WTC11 (cell line): ENCODE data around the gene RAI14. TPM values are rescaled to one million over a fixed set of nuclear protein-coding genes. Genes with fewer than 3 reads are reported as not detected.
A peak's percentile ranks its signal among the peaks of the same experiment; 100 is the strongest.

Experiments
- ATAC-seq: fragments of 200-7000 bp; cut with Tn5 transposase; 2 replicates; pipeline ENCODE4 v1.10.0; 2021; ENCODE audit warnings: mild to moderate bottlenecking, moderate library complexity
- CTCF ChIA-PET: fragments of 300-600 bp; sonication (Branson Sonifier 250); formaldehyde crosslinking; loops from one replicate; lab custom pipeline; 2021; ENCODE audit warnings: antibody characterized with exemption; lab: Charles Lee
- POLR2A ChIA-PET: fragments of 350-600 bp; sonication (Branson Sonifier 250); formaldehyde crosslinking; loops from one replicate; lab custom pipeline; 2021; ENCODE audit warnings: antibody characterized with exemption; lab: Charles Lee
- DNase-seq: peaks from one replicate; pipeline ENCODE4 v3.0.0; 2021; ENCODE audit warnings: low spot score
- H3K27ac Mint-ChIP-seq: 2 replicates; pipeline ENCODE4 v1.8.0; 2021; ENCODE audit warnings: mixed read lengths
- H3K27me3 Mint-ChIP-seq: 2 replicates; pipeline ENCODE4 v1.8.0; 2021; ENCODE audit warnings: low read depth, mild to moderate bottlenecking, moderate library complexity, mixed read lengths
- H3K36me3 Mint-ChIP-seq: 2 replicates; pipeline ENCODE4 v1.8.0; 2021; ENCODE audit warnings: mixed read lengths
- H3K4me1 Mint-ChIP-seq: 2 replicates; pipeline ENCODE4 v1.8.0; 2022; ENCODE audit warnings: mixed read lengths
- H3K4me3 Mint-ChIP-seq: 2 replicates; pipeline ENCODE4 v1.8.0; 2021; ENCODE audit warnings: mild to moderate bottlenecking, moderate library complexity, mixed read lengths
- H3K9me3 Mint-ChIP-seq: 2 replicates; pipeline ENCODE4 v1.8.0; 2021; ENCODE audit warnings: mixed read lengths
- AR ChIP-seq: fragments of 250-450 bp; sonication (Bioruptor Pico); IDR thresholded peaks from 2 replicates; pipeline ENCODE4 v1.9.0; 2021; ENCODE audit warnings: mild to moderate bottlenecking
- ARID4B ChIP-seq: sonication (generic); formaldehyde crosslinking; IDR thresholded peaks from 2 replicates; pipeline ENCODE4 v1.8.0; 2023; ENCODE audit warnings: missing genetic modification reagents, mild to moderate bottlenecking, borderline replicate concordance
- ATF1 ChIP-seq: sonication (generic); formaldehyde crosslinking; IDR thresholded peaks from 2 replicates; pipeline ENCODE4 v1.8.1; 2023; ENCODE audit warnings: mild to moderate bottlenecking, moderate library complexity, missing genetic modification reagents
- JUN ChIP-seq: sonication (generic); formaldehyde crosslinking; IDR thresholded peaks from 2 replicates; pipeline ENCODE4 v1.8.0; 2023; ENCODE audit warnings: mild to moderate bottlenecking, missing genetic modification reagents
- MXD4 ChIP-seq: fragments of 250-450 bp; sonication (Bioruptor Pico); IDR thresholded peaks from 2 replicates; pipeline ENCODE4 v1.8.0; 2021; ENCODE audit warnings: mild to moderate bottlenecking, moderate library complexity, borderline replicate concordance
- NFE2L1 ChIP-seq: sonication (generic); formaldehyde crosslinking; IDR thresholded peaks from 2 replicates; pipeline ENCODE4 v1.8.1; 2023; ENCODE audit warnings: missing genetic modification reagents
- NR1H2 ChIP-seq: sonication (generic); formaldehyde crosslinking; IDR thresholded peaks from 2 replicates; pipeline ENCODE4 v1.9.0; 2021; ENCODE audit warnings: mild to moderate bottlenecking, moderate library complexity, missing genetic modification reagents
- NR3C1 ChIP-seq: sonication (generic); formaldehyde crosslinking; conservative IDR thresholded peaks from 2 replicates; pipeline ENCODE4 v1.8.1; 2023; ENCODE audit warnings: low read depth, mild to moderate bottlenecking, missing genetic modification reagents
- PREB ChIP-seq: sonication (generic); formaldehyde crosslinking; IDR thresholded peaks from 2 replicates; pipeline ENCODE4 v1.8.1; 2022; ENCODE audit warnings: mild to moderate bottlenecking, missing genetic modification reagents, moderate library complexity, borderline replicate concordance
- PRRX2 ChIP-seq: fragments of 250-450 bp; sonication (Bioruptor Pico); IDR thresholded peaks from 2 replicates; pipeline ENCODE4 v1.8.0; 2021; ENCODE audit warnings: mild to moderate bottlenecking
- SMAD4 ChIP-seq: sonication (generic); formaldehyde crosslinking; IDR thresholded peaks from 2 replicates; pipeline ENCODE4 v1.8.0; 2022; ENCODE audit warnings: mild to moderate bottlenecking, missing genetic modification reagents
- SOX15 ChIP-seq: fragments of 250-450 bp; sonication (Bioruptor Pico); IDR thresholded peaks from 2 replicates; pipeline ENCODE4 v1.9.0; 2021; ENCODE audit warnings: mild to moderate bottlenecking
- TEAD1 ChIP-seq: sonication (generic); formaldehyde crosslinking; IDR thresholded peaks from 2 replicates; pipeline ENCODE4 v1.8.0; 2022; ENCODE audit warnings: mild to moderate bottlenecking, missing genetic modification reagents
- TEAD4 ChIP-seq: sonication (generic); formaldehyde crosslinking; IDR thresholded peaks from 2 replicates; pipeline ENCODE4 v1.8.0; 2022; ENCODE audit warnings: mild to moderate bottlenecking, missing genetic modification reagents
- ZBTB43 ChIP-seq: sonication (generic); formaldehyde crosslinking; IDR thresholded peaks from 2 replicates; pipeline ENCODE4 v1.8.1; 2023; ENCODE audit warnings: mild to moderate bottlenecking, missing genetic modification reagents
- ZNF138 ChIP-seq: sonication (generic); formaldehyde crosslinking; conservative IDR thresholded peaks from 2 replicates; pipeline ENCODE4 v1.8.1; 2022; ENCODE audit warnings: mild to moderate bottlenecking, moderate library complexity, missing genetic modification reagents
- ZNF396 ChIP-seq: fragments of 250-450 bp; sonication (Bioruptor Pico); IDR thresholded peaks from 2 replicates; pipeline ENCODE4 v1.8.0; 2021; ENCODE audit warnings: mild to moderate bottlenecking, moderate library complexity, borderline replicate concordance
- ZNF671 ChIP-seq: fragments of 250-450 bp; sonication (Bioruptor Pico); IDR thresholded peaks from 2 replicates; pipeline ENCODE4 v1.8.0; 2021; ENCODE audit warnings: mild to moderate bottlenecking
- total RNA-seq: library from RNA; stranded (reverse); gene quantifications from 3 replicates; pipeline ENCODE4 v1.2.3, GENCODE V29; 2021

RAI14 gene
- total RNA-seq, 1 experiment from 2014 or later, result 185 TPM

- H3K4me3 Mint-ChIP-seq, result peak overlapping the region; percentile 44
- H3K4me1 Mint-ChIP-seq, result peaks cover 71% of the 10 kb centered on the region
- no peaks in the 10 kb centered on the region for H3K27me3 Mint-ChIP-seq
- 0 out of 2 replicates have a peak, but pooled peaks have one; percentile 10 for TF ChIP-seq ZNF671 (CRISPR knock-in tag)
- TF ChIP-seq TEAD4 (CRISPR knock-in tag), result no peak
- 0 out of 2 replicates have a peak, but pooled peaks have one; percentile 9 for TF ChIP-seq TEAD1
- TF ChIP-seq NR1H2 (CRISPR knock-in tag), result no peak
- no peak for TF ChIP-seq PREB
- TF ChIP-seq ATF1 (CRISPR knock-in tag), result no peak
- no peak for TF ChIP-seq ZBTB43 (CRISPR knock-in tag)
- no peak for TF ChIP-seq SOX15 (CRISPR knock-in tag)
- no peak for TF ChIP-seq ZNF138
- TF ChIP-seq ZNF396 (CRISPR knock-in tag), result no peak
- 0 out of 2 replicates have a peak, but pooled peaks have one; percentile 44 for TF ChIP-seq AR
- no peak for TF ChIP-seq MXD4 (CRISPR knock-in tag)
- no peak for TF ChIP-seq PRRX2 (CRISPR knock-in tag)
- TF ChIP-seq JUN (CRISPR knock-in tag), result no peak
- TF ChIP-seq ARID4B, result no peak
- TF ChIP-seq NR3C1, result no peak
- TF ChIP-seq SMAD4 (CRISPR knock-in tag), result no peak
- no peak for TF ChIP-seq NFE2L1 (CRISPR knock-in tag)
- CTCF ChIA-PET, result interaction anchor here (0.9 to 1.3 kb wide), 2 partner anchors 14 to 242 kb away, joined by 3 to 5 read pairs; no protein-coding TSS in a partner anchor
- peak overlapping the region; percentile 98 for H3K27ac Mint-ChIP-seq
- H3K9me3 Mint-ChIP-seq, result no peaks in the 10 kb centered on the region
- H3K36me3 Mint-ChIP-seq, result peaks cover 6% of the 10 kb centered on the region
- DNase-seq, result peak; percentile 40
- ATAC-seq, result peak; percentile 76
- POLR2A ChIA-PET, result interaction anchor here (0.6 to 1.4 kb wide), 4 partner anchors 33 to 194 kb away, joined by 3 read pairs; partner anchors contain the start of gene TTC23L
Measured at GRCh38 chr5:34717426-34718327, 61.5 kb downstream of the RAI14 start.
